ENCODE data around the gene TRAPPC8.
"Not testable (repeated sequence)": the region's sequence is repeated elsewhere in the genome, so short reads cannot be mapped to it uniquely, and the experiment has no call there.

TRAPPC8 gene

DNA sequence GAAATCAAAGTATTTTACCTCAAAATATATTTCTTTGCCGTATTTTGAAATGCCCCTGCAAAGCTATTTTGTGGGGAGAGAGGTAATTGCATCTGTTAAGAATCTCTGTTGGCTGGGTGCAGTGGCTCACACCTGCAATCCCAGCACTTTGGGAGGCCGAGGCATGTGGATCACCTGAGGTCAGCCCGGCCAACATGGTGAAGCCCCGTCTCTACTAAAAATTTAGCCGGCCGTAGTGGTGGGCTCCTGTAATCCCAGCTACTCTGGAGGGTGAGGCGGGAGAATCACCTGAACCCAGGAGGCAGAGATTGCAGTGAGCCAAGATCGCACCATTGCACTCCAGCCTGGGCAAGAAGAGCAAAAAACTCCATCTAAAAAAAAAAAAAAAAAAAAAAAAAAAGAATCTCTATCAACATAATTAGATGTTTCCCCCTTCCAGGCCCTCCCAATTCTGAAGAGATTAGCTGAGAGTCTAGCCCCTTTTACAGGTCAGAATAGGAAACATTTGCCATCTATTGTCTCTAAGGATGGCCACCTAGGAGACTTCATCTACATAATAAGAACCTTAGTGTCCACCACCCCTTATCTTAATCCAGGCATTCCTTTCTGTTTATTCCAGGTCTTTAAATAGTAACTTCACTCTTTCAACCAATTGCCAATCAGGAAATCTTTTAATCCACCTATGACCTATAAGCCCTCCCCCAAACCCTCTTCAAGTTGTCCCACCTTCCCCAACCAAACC is 3.5 kb upstream of the TRAPPC8 start:
- TF ChIP-seq, protein P1, sequence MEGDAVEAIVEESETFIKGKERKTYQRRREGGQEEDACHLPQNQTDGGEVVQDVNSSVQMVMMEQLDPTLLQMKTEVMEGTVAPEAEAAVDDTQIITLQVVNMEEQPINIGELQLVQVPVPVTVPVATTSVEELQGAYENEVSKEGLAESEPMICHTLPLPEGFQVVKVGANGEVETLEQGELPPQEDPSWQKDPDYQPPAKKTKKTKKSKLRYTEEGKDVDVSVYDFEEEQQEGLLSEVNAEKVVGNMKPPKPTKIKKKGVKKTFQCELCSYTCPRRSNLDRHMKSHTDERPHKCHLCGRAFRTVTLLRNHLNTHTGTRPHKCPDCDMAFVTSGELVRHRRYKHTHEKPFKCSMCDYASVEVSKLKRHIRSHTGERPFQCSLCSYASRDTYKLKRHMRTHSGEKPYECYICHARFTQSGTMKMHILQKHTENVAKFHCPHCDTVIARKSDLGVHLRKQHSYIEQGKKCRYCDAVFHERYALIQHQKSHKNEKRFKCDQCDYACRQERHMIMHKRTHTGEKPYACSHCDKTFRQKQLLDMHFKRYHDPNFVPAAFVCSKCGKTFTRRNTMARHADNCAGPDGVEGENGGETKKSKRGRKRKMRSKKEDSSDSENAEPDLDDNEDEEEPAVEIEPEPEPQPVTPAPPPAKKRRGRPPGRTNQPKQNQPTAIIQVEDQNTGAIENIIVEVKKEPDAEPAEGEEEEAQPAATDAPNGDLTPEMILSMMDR (IDR thresholded peaks at IDR 0.05; ENCODE audit: low read depth, low read length) = no peak
- no peak overlapping the region for H3K4me3 ChIP-seq (ENCODE audit: low read depth, low read length)
- no peak for DNase-seq (ENCODE audit: low read depth, low spot score)
- in situ Hi-C loops (cut with HindIII; ENCODE audit: low sequenced_read_pairs) = no loop called here

DNA sequence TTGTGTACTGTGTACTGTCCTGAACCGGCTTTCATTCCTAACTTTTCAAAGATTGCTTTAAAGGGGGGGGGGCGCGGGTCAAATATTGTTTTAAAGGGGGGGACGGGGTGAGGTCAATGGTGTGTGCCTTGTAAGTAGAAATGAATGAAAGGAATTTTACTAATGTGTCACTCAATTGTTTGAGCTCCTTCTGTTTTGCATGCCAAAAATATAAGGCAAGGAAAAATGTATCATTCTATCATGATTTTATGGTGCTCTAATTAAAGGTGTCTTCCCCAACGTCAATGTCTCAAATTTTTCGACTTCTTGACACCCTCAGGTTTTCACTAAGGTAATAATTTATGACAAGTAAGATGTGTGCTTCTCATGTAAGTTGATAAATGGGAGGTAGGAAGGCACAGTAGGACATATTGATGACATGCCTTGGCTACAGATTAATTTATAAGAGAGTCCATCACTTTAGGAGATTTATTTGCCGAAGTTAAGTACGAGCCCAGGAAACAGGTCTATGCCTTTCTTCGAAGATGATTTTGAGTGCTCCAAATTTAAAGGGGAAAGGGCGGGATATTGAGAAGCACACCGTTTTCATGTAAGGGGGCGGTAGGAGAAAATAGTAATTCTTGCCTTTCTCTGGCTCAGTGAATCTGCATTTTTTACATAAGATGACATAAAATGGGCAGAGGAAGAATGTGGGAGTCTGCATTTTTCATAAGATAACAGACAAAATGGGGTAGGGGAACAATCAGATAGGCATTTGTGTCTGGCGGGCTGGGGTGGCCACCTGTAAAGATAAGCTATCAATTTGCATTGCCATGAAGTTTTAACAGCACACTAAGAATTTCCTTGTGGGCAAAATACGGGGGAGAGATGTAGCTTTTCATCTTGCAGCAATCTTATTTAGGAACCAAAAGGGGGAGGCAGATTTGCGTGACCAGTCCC is 1.2 kb upstream of the TRAPPC8 start:
- peak overlapping the region; percentile 91 for H3K4me3 ChIP-seq (ENCODE audit: low read depth, low read length)
- TF ChIP-seq, protein P1 (IDR thresholded peaks at IDR 0.05; ENCODE audit: low read depth, low read length) = no peak
- in situ Hi-C loops (cut with HindIII; ENCODE audit: low sequenced_read_pairs) = no loop called here
- no peak for DNase-seq (ENCODE audit: low read depth, low spot score)

DNA sequence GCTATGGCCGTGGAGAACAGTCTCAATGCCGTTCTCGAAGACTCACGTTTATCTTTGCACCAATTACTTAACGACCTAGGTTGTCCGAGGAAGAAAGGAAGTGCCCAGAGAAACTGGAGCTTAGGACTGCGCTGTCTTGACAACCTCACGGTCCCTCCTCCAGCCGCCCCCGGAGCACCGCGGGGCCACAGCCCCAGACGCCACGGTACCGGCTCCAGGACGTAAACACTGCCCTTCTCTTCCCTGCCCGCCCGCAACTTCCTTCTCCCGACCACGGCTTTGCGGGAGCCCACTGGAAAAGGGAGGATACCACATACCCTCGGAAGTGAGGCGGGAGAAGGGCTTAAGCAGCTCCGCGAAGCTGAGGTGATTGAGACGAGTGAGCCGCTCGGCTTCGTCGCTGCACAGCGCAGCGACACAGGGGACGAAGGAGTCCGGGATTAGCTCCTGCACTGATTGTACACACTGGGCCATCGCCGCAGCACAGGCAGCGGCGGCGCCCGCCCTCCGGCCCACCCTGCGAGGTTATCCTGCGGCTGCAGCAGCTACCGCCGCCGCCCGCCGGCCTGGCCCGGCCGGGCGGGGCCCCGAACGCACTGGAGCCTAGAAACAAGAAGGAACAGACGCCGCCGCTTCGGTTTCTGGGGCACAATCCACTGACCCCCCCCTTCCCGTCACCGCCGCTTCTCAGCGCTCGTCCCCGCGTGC is 483 bp downstream of the TRAPPC8 start:
- TF ChIP-seq, protein P1 (IDR thresholded peaks at IDR 0.05; ENCODE audit: low read depth, low read length) = no peak
- in situ Hi-C loops (cut with HindIII; ENCODE audit: low sequenced_read_pairs) = no loop called here
- DNase-seq (ENCODE audit: low read depth, low spot score) = peak; percentile 45

DNA sequence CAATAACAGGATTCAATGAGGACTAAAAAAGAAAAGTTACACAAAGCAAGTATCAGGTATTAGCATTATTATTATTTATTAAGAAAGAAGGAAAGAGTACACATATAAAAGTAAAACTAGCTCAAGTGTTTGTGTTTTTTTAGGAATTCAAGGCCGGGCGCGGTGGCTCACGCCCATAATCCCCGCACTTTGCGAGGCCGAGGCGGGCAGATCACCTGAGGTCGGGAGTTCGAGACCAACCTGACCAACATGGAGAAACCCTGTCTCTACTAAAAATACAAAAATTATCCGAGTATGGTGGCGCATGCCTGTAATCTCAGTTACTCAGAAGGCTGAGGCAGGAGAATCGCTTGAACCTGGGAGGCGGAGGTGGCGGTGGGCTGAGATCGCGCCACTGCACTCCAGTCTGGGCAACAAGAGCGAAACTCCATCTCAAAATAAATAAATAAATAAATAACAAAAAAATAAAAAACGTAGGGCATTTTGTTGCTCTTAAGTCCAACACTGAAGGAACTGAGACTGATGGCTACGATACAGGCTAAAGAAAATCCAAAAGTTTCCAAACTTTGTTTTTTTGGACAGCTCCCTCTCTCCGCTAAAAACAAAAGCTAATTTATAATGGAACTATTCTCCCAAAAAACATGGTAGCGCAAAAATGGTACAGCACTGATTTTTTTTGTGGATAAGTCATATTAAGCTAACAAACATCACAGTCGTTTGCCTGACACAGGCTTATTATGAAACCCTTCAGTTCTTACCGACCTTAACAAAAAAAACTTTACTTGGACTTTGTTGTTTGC is 1.7 kb downstream of the TRAPPC8 start:
- H3K4me3 ChIP-seq (ENCODE audit: low read depth, low read length) = peak overlapping the region; percentile 91
- TF ChIP-seq, protein P1 (IDR thresholded peaks at IDR 0.05; ENCODE audit: low read depth, low read length) = no peak

More for the DNA sequence above, 483 bp downstream of the TRAPPC8 start:
- H3K4me3 ChIP-seq (ENCODE audit: low read depth, low read length) = peak overlapping the region; percentile 91

DNA sequence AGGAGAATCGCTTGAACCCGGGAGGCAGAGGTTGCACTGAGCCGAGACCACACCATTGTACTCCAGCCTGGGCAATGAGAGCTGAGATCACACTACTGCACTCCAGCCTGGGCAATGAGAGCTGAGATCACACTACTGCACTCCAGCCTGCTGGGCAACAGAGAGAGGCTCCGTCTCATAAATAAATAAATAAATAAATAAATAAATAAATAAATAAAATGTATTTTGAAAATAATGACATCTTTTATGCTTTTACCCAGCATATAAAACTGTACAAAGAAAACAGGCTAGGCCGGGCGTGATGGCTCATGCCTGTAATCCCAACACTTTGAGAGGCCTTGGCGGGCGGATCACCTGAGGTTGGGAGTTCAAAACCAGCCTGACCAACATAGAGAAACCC is 8.2 kb downstream of the TRAPPC8 start:
- H3K4me3 ChIP-seq (ENCODE audit: low read depth, low read length); DNase-seq (ENCODE audit: low read depth, low spot score); in situ Hi-C loops (cut with HindIII; ENCODE audit: low sequenced_read_pairs): not testable (repeated sequence)

More for the DNA sequence above, 1.7 kb downstream of the TRAPPC8 start:
- no peak for DNase-seq (ENCODE audit: low read depth, low spot score)
- in situ Hi-C loops (cut with HindIII; ENCODE audit: low sequenced_read_pairs) = no loop called here

DNA sequence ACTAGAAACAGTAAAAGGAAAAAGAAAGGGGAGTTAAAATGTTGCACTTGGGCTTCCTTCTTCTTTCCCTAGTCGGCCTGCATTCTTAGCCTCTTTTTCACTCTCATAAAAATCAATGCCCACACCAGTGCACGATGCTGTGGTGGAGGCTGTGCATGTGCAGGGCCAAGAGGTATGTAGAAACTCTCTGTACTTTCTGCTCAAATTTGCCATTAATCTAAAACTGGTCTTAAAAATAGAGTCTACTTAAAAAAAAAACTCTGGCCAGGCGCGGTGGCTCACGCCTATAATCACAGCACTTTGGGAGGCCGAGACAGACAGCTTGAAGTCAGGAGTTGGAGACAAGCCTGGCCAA is 11.1 kb downstream of the TRAPPC8 start:
- TF ChIP-seq, protein P1 (IDR thresholded peaks at IDR 0.05; ENCODE audit: low read depth, low read length) = no peak
- H3K4me3 ChIP-seq (ENCODE audit: low read depth, low read length) = no peak overlapping the region
- no peak for DNase-seq (ENCODE audit: low read depth, low spot score)
- in situ Hi-C loops (cut with HindIII; ENCODE audit: low sequenced_read_pairs) = no loop called here

Measured in astrocyte of the spinal cord (primary cell).